Mesendoderm (in vitro differentiated cells): Measurements from ENCODE around the gene OTUB2.

ENCODE experiments used
- DNase-seq: peaks from one replicate; pipeline ENCODE4 v3.0.0; 2013
- H2AK5ac ChIP-seq: 2 replicates; pipeline ENCODE4 v1.6.1; 2013; ENCODE audit warnings: low read length, inconsistent platforms
- H2BK120ac ChIP-seq: 2 replicates; pipeline ENCODE4 v1.6.1; 2013; ENCODE audit warnings: low read depth, mild to moderate bottlenecking, low read length, moderate library complexity, mixed read lengths
- H2BK15ac ChIP-seq: replicated peaks from 2 replicates; pipeline ENCODE4 v1.6.1; 2013; ENCODE audit warnings: low read depth, mild to moderate bottlenecking, moderate library complexity
- H2BK5ac ChIP-seq: 2 replicates; pipeline ENCODE4 v1.6.1; 2013; ENCODE audit warnings: low read length, inconsistent platforms
- H3K18ac ChIP-seq: 2 replicates; pipeline ENCODE4 v1.6.1; 2013; ENCODE audit warnings: mild to moderate bottlenecking, low read length, mixed read lengths
- H3K23ac ChIP-seq: one replicate; pipeline ENCODE4 v1.6.1; 2013; ENCODE audit warnings: low read length
- H3K27ac ChIP-seq: 2 replicates; pipeline ENCODE4 v1.5.1; 2013; ENCODE audit warnings: low read depth, mild to moderate bottlenecking, inconsistent platforms, low read length, moderate library complexity
- H3K27me3 ChIP-seq: 2 replicates; pipeline ENCODE4 v1.6.1; 2013; ENCODE audit warnings: low read length, control low read depth, mild to moderate bottlenecking, inconsistent platforms; ENCODE audit not compliant: insufficient read depth, poor library complexity
- H3K36me3 ChIP-seq: 2 replicates; pipeline ENCODE4 v1.6.1; 2013; ENCODE audit warnings: low read length, inconsistent platforms; ENCODE audit not compliant: control insufficient read depth, insufficient read depth
- H3K4ac ChIP-seq: one replicate; pipeline ENCODE4 v1.6.1; 2013; ENCODE audit warnings: low read depth, mild to moderate bottlenecking, low read length, moderate library complexity
- H3K4me1 ChIP-seq: 2 replicates; pipeline ENCODE4 v1.6.1; 2013; ENCODE audit warnings: low read depth, low read length, inconsistent platforms; ENCODE audit not compliant: control insufficient read depth
- H3K4me2 ChIP-seq: 2 replicates; pipeline ENCODE4 v1.6.1; 2013; ENCODE audit warnings: low read length
- H3K4me3 ChIP-seq: 2 replicates; pipeline ENCODE4 v1.5.1; 2013; ENCODE audit warnings: mild to moderate bottlenecking, low read length
- H3K56ac ChIP-seq: one replicate; pipeline ENCODE4 v1.6.1; 2013; ENCODE audit warnings: low read length
- H3K79me1 ChIP-seq: 2 replicates; pipeline ENCODE4 v1.6.1; 2013; ENCODE audit warnings: low read length, inconsistent platforms
- H3K79me2 ChIP-seq: 2 replicates; pipeline ENCODE4 v1.6.1; 2013; ENCODE audit warnings: mild to moderate bottlenecking, low read length; ENCODE audit not compliant: control insufficient read depth, insufficient read depth
- H3K9ac ChIP-seq: 2 replicates; pipeline ENCODE4 v1.6.1; 2013; ENCODE audit warnings: low read length, inconsistent platforms
- H4K5ac ChIP-seq: one replicate; pipeline ENCODE4 v1.6.1; 2013; ENCODE audit warnings: low read length
- H4K8ac ChIP-seq: one replicate; pipeline ENCODE4 v1.6.1; 2013; ENCODE audit warnings: low read depth, mild to moderate bottlenecking, control low read depth, low read length, moderate library complexity
- WGBS: extraction: QIAGEN DNeasy Blood & Tissue Kit; methylation state at CpG from one replicate; pipeline ENCODE4 v1.1.7; 2013; ENCODE audit warnings: low lambda C conversion rate, missing lambda C conversion rate; ENCODE audit not compliant: insufficient coverage; ENCODE audit errors: extremely low coverage; 5-methylcytosine and 5-hydroxymethylcytosine counted together

The OTUB2 gene

GRCh38 chr14:94003397-94003796 lies 22.7 kb upstream of the OTUB2 start:
- Histone ChIP-seq H3K36me3 (no peaks in the 10 kb centered on the region), H3K4ac (no peak overlapping the region), H3K56ac (no peak overlapping the region), H3K23ac (no peak overlapping the region), H2BK5ac (no peak overlapping the region), H3K27me3 (no peaks in the 10 kb centered on the region), H3K18ac (no peak overlapping the region), H4K5ac (no peak overlapping the region), H3K27ac (no peak overlapping the region), H3K79me1 (no peaks in the 10 kb centered on the region), H2BK15ac (no peak overlapping the region), H3K4me1 (no peaks in the 10 kb centered on the region), H2BK120ac (no peak overlapping the region), H2AK5ac (no peak overlapping the region), H3K4me2 (no peak overlapping the region), H3K79me2 (no peaks in the 10 kb centered on the region), H4K8ac (no peak overlapping the region), H3K4me3 (no peak overlapping the region), H3K9ac (no peak overlapping the region)
- DNase-seq = no peak
- WGBS = no CpG with 5 or more reads among the region's 4 CpGs

GRCh38 chr14:94004015-94004414 lies 22.1 kb upstream of the OTUB2 start:
- Histone ChIP-seq H2BK120ac (no peak overlapping the region), H3K4me2 (no peak overlapping the region), H3K4ac (no peak overlapping the region), H2BK5ac (no peak overlapping the region), H3K79me2 (no peaks in the 10 kb centered on the region), H3K4me3 (no peak overlapping the region), H3K4me1 (no peaks in the 10 kb centered on the region), H4K5ac (no peak overlapping the region), H3K23ac (no peak overlapping the region), H3K36me3 (no peaks in the 10 kb centered on the region), H3K56ac (no peak overlapping the region), H3K79me1 (no peaks in the 10 kb centered on the region), H2AK5ac (no peak overlapping the region), H3K27me3 (no peaks in the 10 kb centered on the region), H4K8ac (no peak overlapping the region), H3K27ac (no peak overlapping the region), H2BK15ac (no peak overlapping the region), H3K18ac (no peak overlapping the region), H3K9ac (no peak overlapping the region)
- WGBS = no CpG with 5 or more reads among the region's 8 CpGs
- no peak for DNase-seq

DNA sequence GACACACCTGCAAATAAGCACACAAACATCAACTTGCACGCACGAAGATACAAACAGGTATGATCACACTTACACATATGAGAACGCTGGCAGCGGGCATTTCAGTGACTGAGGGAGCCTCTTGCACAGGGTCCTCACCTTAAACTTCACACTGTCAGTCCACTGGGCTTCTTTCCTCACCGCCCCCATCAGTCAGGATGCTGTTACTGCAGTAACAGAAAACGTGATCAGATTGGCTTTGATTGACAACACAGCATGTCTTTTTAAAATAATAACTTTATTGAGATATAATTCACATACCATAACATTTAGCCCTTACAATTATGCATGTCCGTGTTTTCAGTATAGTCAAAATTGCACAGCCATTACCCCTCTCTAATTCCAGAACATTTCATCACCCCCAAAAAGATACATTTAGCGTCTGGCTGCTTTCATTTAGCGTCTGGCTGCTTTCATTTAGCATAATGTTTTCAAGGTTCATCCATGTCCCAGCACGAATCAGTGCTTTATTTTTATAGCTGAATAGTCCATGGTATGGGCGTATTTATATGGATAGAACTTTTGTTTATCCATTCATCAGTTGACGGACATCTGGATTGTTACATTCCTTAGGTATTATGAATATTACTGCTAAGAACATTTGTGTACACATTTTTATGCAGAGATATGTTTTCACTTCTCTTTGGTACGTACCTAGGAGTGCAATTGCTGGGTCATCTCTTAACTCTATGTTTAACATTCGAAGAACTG lies 20.6 kb upstream of the OTUB2 start:
- no CpG with 5 or more reads among the region's 14 CpGs for WGBS

DNA sequence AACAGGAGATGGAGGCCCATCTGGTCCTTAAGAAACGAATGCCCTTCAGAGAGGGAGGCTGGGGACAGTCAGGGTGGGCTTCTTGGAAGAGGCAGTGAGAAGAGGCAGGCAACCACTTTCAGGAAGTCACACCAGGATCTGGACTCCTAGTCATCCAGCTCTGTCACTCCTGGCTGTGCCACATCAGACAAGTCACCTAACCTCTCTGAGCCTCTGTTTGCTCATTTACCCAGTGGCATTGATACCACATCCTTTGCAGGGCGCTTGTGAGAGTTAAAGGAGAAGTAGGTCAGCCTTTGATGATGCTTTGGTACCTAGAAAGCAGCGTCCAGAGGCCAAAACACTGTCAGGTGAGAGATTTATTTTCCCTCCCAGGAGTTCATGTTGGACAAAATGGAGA lies 17.9 kb upstream of the OTUB2 start:
- H3K56ac ChIP-seq = no peak overlapping the region
- H2BK5ac ChIP-seq = no peak overlapping the region
- no peak overlapping the region for H3K4me2 ChIP-seq
- no peaks in the 10 kb centered on the region for H3K4me1 ChIP-seq
- no peak overlapping the region for H3K23ac ChIP-seq
- H3K79me2 ChIP-seq = no peaks in the 10 kb centered on the region
- H3K4ac ChIP-seq = no peak overlapping the region
- H2AK5ac ChIP-seq = no peak overlapping the region
- no peak overlapping the region for H3K27ac ChIP-seq
- H3K36me3 ChIP-seq = no peaks in the 10 kb centered on the region
- no peaks in the 10 kb centered on the region for H3K27me3 ChIP-seq
- no peak overlapping the region for H2BK120ac ChIP-seq
- DNase-seq = no peak
- no peak overlapping the region for H4K5ac ChIP-seq
- H4K8ac ChIP-seq = no peak overlapping the region
- WGBS = no CpG with 5 or more reads among the region's 3 CpGs
- H3K79me1 ChIP-seq = no peaks in the 10 kb centered on the region
- H3K9ac ChIP-seq = no peak overlapping the region
- H3K4me3 ChIP-seq = no peak overlapping the region
- H3K18ac ChIP-seq = no peak overlapping the region
- no peak overlapping the region for H2BK15ac ChIP-seq

More for the DNA sequence above, 20.6 kb upstream of the OTUB2 start:
- no peak overlapping the region for H2BK5ac ChIP-seq
- H3K4me3 ChIP-seq = no peak overlapping the region
- H3K56ac ChIP-seq = no peak overlapping the region
- H3K4ac ChIP-seq = no peak overlapping the region
- no peak overlapping the region for H2BK15ac ChIP-seq
- no peaks in the 10 kb centered on the region for H3K27me3 ChIP-seq
- H3K27ac ChIP-seq = no peak overlapping the region
- no peak overlapping the region for H4K8ac ChIP-seq
- H3K79me2 ChIP-seq = no peaks in the 10 kb centered on the region
- H3K4me2 ChIP-seq = no peak overlapping the region
- H3K18ac ChIP-seq = no peak overlapping the region
- no peak overlapping the region for H3K23ac ChIP-seq
- H3K4me1 ChIP-seq = no peaks in the 10 kb centered on the region
- no peaks in the 10 kb centered on the region for H3K79me1 ChIP-seq
- no peak overlapping the region for H3K9ac ChIP-seq
- peak; percentile 31 for DNase-seq
- H2AK5ac ChIP-seq = no peak overlapping the region
- H2BK120ac ChIP-seq = no peak overlapping the region
- no peaks in the 10 kb centered on the region for H3K36me3 ChIP-seq
- H4K5ac ChIP-seq = no peak overlapping the region

- H2BK120ac ChIP-seq = no peak overlapping the region
- H3K4ac ChIP-seq = no peak overlapping the region
- H3K18ac ChIP-seq = no peak overlapping the region
- no peak overlapping the region for H3K9ac ChIP-seq
- H4K8ac ChIP-seq = no peak overlapping the region
- no peaks in the 10 kb centered on the region for H3K27me3 ChIP-seq
- H3K27ac ChIP-seq = no peak overlapping the region
- H2BK5ac ChIP-seq = no peak overlapping the region
- no peak overlapping the region for H3K56ac ChIP-seq
- no peaks in the 10 kb centered on the region for H3K36me3 ChIP-seq
- no peaks in the 10 kb centered on the region for H3K4me1 ChIP-seq
- H2BK15ac ChIP-seq = no peak overlapping the region
- no CpG with 5 or more reads among the region's 4 CpGs for WGBS
- no peak overlapping the region for H4K5ac ChIP-seq
- no peak for DNase-seq
- no peak overlapping the region for H2AK5ac ChIP-seq
- H3K4me2 ChIP-seq = no peak overlapping the region
- H3K4me3 ChIP-seq = no peak overlapping the region
- H3K79me2 ChIP-seq = no peaks in the 10 kb centered on the region
- H3K79me1 ChIP-seq = no peaks in the 10 kb centered on the region
- no peak overlapping the region for H3K23ac ChIP-seq
These were observed 16.4 kb upstream of the OTUB2 start for GRCh38 chr14:94009767-94010166.

DNA sequence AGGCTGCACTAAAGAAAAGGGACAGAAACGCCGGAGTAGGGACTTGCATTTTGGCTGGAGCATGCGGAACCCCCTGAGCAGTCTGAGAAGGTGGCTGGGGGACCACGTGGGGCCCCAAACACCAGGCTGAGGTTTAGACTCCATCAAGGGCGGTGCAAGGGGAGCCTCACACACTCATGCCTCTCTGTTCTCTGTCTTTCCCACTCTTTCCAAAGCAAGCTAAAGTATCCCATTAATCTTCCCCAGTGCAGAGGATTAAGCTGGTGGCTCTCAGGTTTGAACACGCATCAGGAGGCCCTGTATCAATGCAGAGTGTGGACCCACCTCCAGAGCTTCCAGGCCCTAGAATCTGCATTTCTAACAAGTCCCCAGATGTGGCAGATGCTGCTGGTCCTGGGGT lies 15.5 kb upstream of the OTUB2 start:
- H2BK120ac ChIP-seq = no peak overlapping the region
- H3K36me3 ChIP-seq = no peaks in the 10 kb centered on the region
- no peaks in the 10 kb centered on the region for H3K4me1 ChIP-seq
- no CpG with 5 or more reads among the region's 6 CpGs for WGBS
- H3K79me2 ChIP-seq = no peaks in the 10 kb centered on the region
- no peaks in the 10 kb centered on the region for H3K79me1 ChIP-seq
- H4K8ac ChIP-seq = no peak overlapping the region
- no peak overlapping the region for H3K9ac ChIP-seq
- no peak overlapping the region for H3K23ac ChIP-seq
- H3K4ac ChIP-seq = no peak overlapping the region
- H2BK15ac ChIP-seq = no peak overlapping the region
- H3K18ac ChIP-seq = no peak overlapping the region
- H3K27ac ChIP-seq = no peak overlapping the region
- H2AK5ac ChIP-seq = no peak overlapping the region
- no peak overlapping the region for H3K4me3 ChIP-seq
- no peaks in the 10 kb centered on the region for H3K27me3 ChIP-seq
- no peak overlapping the region for H3K4me2 ChIP-seq
- H2BK5ac ChIP-seq = no peak overlapping the region
- H3K56ac ChIP-seq = no peak overlapping the region
- DNase-seq = no peak
- no peak overlapping the region for H4K5ac ChIP-seq
